Gastrocnemius medialis (tissue), 4 donors: ENCODE measurements around the gene MOCS2. TPM values are rescaled to one million over a fixed set of nuclear protein-coding genes. Genes with fewer than 3 reads are reported as not detected.

Source experiments
- total RNA-seq, 4 donors: library from RNA; depleted of rRNA; stranded (reverse); fragments of >200 nt; gene quantifications; one replicate each; pipeline versions ENCODE4 v1.1.0 to v1.2.3, GENCODE V29; 2016

The MOCS2 gene
- total RNA-seq, 4 donors from 2014 or later = 32.0 to 58.6 (median 53.1) TPM

Other genes starting within 250 kb of the MOCS2 start
- gene ITGA2, start 120.4 kb downstream of the MOCS2 start, total RNA-seq = under 1 TPM; 0.07 to 0.41 (median 0.24) TPM